NT2/D1 (cell line): ENCODE measurements around the gene COA8.

Experiments
- DNase-seq: peaks from one replicate; pipeline ENCODE4 v3.0.0-alpha.2; 2011; ENCODE audit warnings: low read depth, low spot score
- H3K27me3 ChIP-seq: 2 replicates; pipeline ENCODE4 v1.6.0; 2011; ENCODE audit warnings: mild to moderate bottlenecking; ENCODE audit not compliant: insufficient read length, insufficient read depth
- H3K36me3 ChIP-seq: 2 replicates; pipeline ENCODE4 v1.6.1; 2011; ENCODE audit warnings: mild to moderate bottlenecking, low read length, mixed read lengths; ENCODE audit not compliant: insufficient read depth, insufficient read length
- H3K4me1 ChIP-seq: 2 replicates; pipeline ENCODE4 v1.5.1; 2011; ENCODE audit not compliant: insufficient read depth, insufficient read length
- H3K4me3 ChIP-seq: 2 replicates; pipeline ENCODE4 v1.5.1; 2011; ENCODE audit warnings: low read depth; ENCODE audit not compliant: insufficient read length
- H3K9ac ChIP-seq: 2 replicates; pipeline ENCODE4 v1.6.0; 2011; ENCODE audit warnings: low read depth; ENCODE audit not compliant: insufficient read length
- H3K9me3 ChIP-seq: 2 replicates; pipeline ENCODE4 v1.5.1; 2011; ENCODE audit warnings: mild to moderate bottlenecking, low read length; ENCODE audit not compliant: insufficient read depth
- SUZ12 ChIP-seq: IDR thresholded peaks from 2 replicates; pipeline ENCODE4 v1.6.1; 2011; ENCODE audit not compliant: insufficient read length, insufficient read depth; ENCODE audit errors: extremely low read depth
- YY1 ChIP-seq: IDR thresholded peaks from 2 replicates; pipeline ENCODE4 v1.6.1; 2011; ENCODE audit not compliant: insufficient read length, insufficient read depth
- ZNF274 ChIP-seq: IDR thresholded peaks from 2 replicates; pipeline ENCODE4 v1.6.1; 2011; ENCODE audit warnings: mild to moderate bottlenecking, low read depth, low read length

The COA8 gene

DNA sequence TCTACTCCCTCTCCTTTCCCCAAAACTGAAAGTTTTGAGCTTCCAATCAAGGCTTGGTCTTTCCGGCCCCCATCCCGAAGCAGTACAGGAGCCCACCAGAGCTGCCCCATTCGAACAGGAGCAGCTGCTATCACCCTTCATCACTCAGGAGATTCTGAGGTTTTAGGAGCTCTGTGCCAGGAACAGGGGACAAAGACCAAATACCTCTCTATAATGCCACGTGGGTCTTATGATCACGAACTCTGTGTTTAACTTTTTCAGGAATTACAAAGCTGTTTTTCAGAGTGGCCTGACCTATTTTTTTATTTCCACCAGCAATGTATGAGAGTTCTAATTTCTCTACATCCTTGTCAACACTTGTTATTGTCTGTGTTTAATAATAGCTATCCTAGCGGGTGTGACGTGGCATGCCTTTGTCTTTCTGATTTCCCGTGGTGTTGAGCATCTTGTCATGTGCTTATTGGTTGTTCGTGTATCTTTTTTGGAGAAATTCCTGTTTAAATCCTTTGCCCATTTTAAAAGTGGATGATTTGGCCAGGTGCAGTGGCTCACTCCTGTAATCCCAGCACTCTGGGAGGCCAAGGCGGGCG is 21.7 kb downstream of the COA8 start:
- DNase-seq: no peak
- Histone ChIP-seq H3K9me3 (no peaks in the 10 kb centered on the region), H3K27me3 (no peaks in the 10 kb centered on the region), H3K4me3 (no peak overlapping the region), H3K36me3 (peaks cover 25% of the 10 kb centered on the region), H3K4me1 (no peaks in the 10 kb centered on the region), H3K9ac (no peak overlapping the region)
- no peak for TF ChIP-seq YY1
- no peak for TF ChIP-seq SUZ12
- TF ChIP-seq ZNF274: no peak

- H3K9ac ChIP-seq: no peak overlapping the region
- H3K4me1 ChIP-seq: peaks cover 4% of the 10 kb centered on the region
- H3K4me3 ChIP-seq: no peak overlapping the region
- H3K36me3 ChIP-seq: peaks cover 9% of the 10 kb centered on the region
- no peak for DNase-seq
- no peaks in the 10 kb centered on the region for H3K9me3 ChIP-seq
- H3K27me3 ChIP-seq: no peaks in the 10 kb centered on the region
- TF ChIP-seq YY1 (no peak), ZNF274 (no peak), SUZ12 (no peak)
Observed at GRCh38 chr14:103593577-103593976, 30.8 kb downstream of the COA8 start.

GRCh38 chr14:103594265-103594664 is 31.5 kb downstream of the COA8 start:
- TF ChIP-seq ZNF274: no peak
- peak; percentile 49 for DNase-seq
- H3K36me3 ChIP-seq: peaks cover 4% of the 10 kb centered on the region
- H3K9me3 ChIP-seq: no peaks in the 10 kb centered on the region
- H3K27me3 ChIP-seq: no peaks in the 10 kb centered on the region
- no peak overlapping the region for H3K9ac ChIP-seq
- no peak overlapping the region for H3K4me3 ChIP-seq
- peaks cover 4% of the 10 kb centered on the region for H3K4me1 ChIP-seq

- Histone ChIP-seq H3K9me3 (no peaks in the 10 kb centered on the region), H3K9ac (no peak overlapping the region), H3K4me1 (peaks cover 4% of the 10 kb centered on the region), H3K4me3 (no peak overlapping the region), H3K36me3 (no peaks in the 10 kb centered on the region), H3K27me3 (no peaks in the 10 kb centered on the region)
- no peak for DNase-seq
- no peak for TF ChIP-seq YY1
- TF ChIP-seq SUZ12: no peak
Observed at GRCh38 chr14:103597623-103598377, 35.0 kb downstream of the COA8 start.

GRCh38 chr14:103600503-103600902 is 37.7 kb downstream of the COA8 start:
- H3K4me3 ChIP-seq: no peak overlapping the region
- no peaks in the 10 kb centered on the region for H3K9me3 ChIP-seq
- H3K36me3 ChIP-seq: no peaks in the 10 kb centered on the region
- H3K4me1 ChIP-seq: no peaks in the 10 kb centered on the region
- no peak for DNase-seq
- no peak for TF ChIP-seq SUZ12
- no peak for TF ChIP-seq YY1
- no peak for TF ChIP-seq ZNF274
- H3K27me3 ChIP-seq: no peaks in the 10 kb centered on the region
- no peak overlapping the region for H3K9ac ChIP-seq

GRCh38 chr14:103604620-103605019 is 41.9 kb downstream of the COA8 start:
- TF ChIP-seq ZNF274 (no peak), YY1 (no peak), SUZ12 (no peak)
- peaks cover 15% of the 10 kb centered on the region for H3K27me3 ChIP-seq
- H3K9ac ChIP-seq: no peak overlapping the region
- DNase-seq: no peak
- no peaks in the 10 kb centered on the region for H3K9me3 ChIP-seq
- peaks cover 3% of the 10 kb centered on the region for H3K4me1 ChIP-seq
- no peaks in the 10 kb centered on the region for H3K36me3 ChIP-seq
- H3K4me3 ChIP-seq: no peak overlapping the region

GRCh38 chr14:103606963-103607668 is 44.4 kb downstream of the COA8 start:
- H3K4me3 ChIP-seq: peak overlapping the region; percentile 0
- peaks cover 3% of the 10 kb centered on the region for H3K4me1 ChIP-seq
- TF ChIP-seq YY1: no peak
- TF ChIP-seq ZNF274: no peak
- TF ChIP-seq SUZ12: no peak
- no peaks in the 10 kb centered on the region for H3K9me3 ChIP-seq
- no peak overlapping the region for H3K9ac ChIP-seq
- peaks cover 15% of the 10 kb centered on the region for H3K27me3 ChIP-seq
- no peak for DNase-seq
- no peaks in the 10 kb centered on the region for H3K36me3 ChIP-seq
